HCT116 (cell line): Measurements from ENCODE around the gene ELOVL5. TPM values are rescaled to one million over a fixed set of nuclear protein-coding genes. Genes with fewer than 3 reads are reported as not detected.

Experiments
- ATAC-seq: fragments of 200-7000 bp; cut with Tn5 transposase; 2 replicates; pipeline ENCODE4 v1.9.1; 2020; ENCODE audit warnings: mild to moderate bottlenecking, moderate library complexity
- BruUV-seq: library from RNA; stranded (reverse); fragments of 400-500 nt; replicated peaks from 2 replicates; lab custom pipeline; 2021; lab: Mats Ljungman, UMichigan
- CTCF ChIA-PET: fragments of 300-600 bp; sonication (Branson Sonifier 250); formaldehyde crosslinking; loops from one replicate; lab custom pipeline; 2021; ENCODE audit warnings: antibody characterized with exemption; lab: Charles Lee
- POLR2A ChIA-PET: fragments of 300-600, 350-600 bp; sonication (Branson Sonifier 250); formaldehyde crosslinking; loops from one replicate; lab custom pipeline; 2021; ENCODE audit warnings: antibody characterized with exemption; lab: Charles Lee
- RAD21 ChIA-PET, 2 experiments: fragments of 300-600 bp; sonication (Branson Sonifier 250); formaldehyde crosslinking; loops; one replicate each; lab custom pipeline; 2023; ENCODE audit warnings: low total read pairs in 2 of 2; ENCODE audit not compliant: uncharacterized antibody in 2 of 2, unreplicated experiment in 2 of 2, low non-redundant PET in 1 of 2; lab: Charles Lee
- DNase-seq: peaks from one replicate; pipeline ENCODE4 v3.0.0-alpha.2; 2010; ENCODE audit warnings: low read depth, low spot score
- H2AFZ ChIP-seq: fragments of 200-600 bp; shearing (Covaris generic), sonication (generic); 2 replicates; pipeline ENCODE4 v1.6.1; 2017; ENCODE audit warnings: low read depth, mixed run types, mixed read lengths, antibody characterized with exemption, low read length; ENCODE audit not compliant: poor library complexity, severe bottlenecking
- H3K27ac ChIP-seq: 2 replicates; pipeline ENCODE4 v1.5.1; 2012; ENCODE audit warnings: low read depth, low read length
- H3K27me3 ChIP-seq: fragments of 200-600 bp; sonication (generic); 2 replicates; pipeline ENCODE4 v1.6.1; 2016; ENCODE audit warnings: mixed run types, low read length, mixed read lengths; ENCODE audit not compliant: insufficient read depth
- H3K36me3 ChIP-seq, 2 experiments: fragments of 200-500 bp in 1 of 2; fragments of 200-600 bp in 1 of 2; sonication (Bioruptor generic) in 1 of 2; sonication (generic) in 1 of 2; 2 replicates each; pipeline versions ENCODE4 v1.5.1 to v1.6.1; 2014 to 2016; ENCODE audit warnings: low read length in 2 of 2, inconsistent platforms in 1 of 2, mixed read lengths in 1 of 2, mixed run types in 1 of 2; ENCODE audit not compliant: insufficient read depth in 2 of 2, control insufficient read depth in 1 of 2
- H3K4me1 ChIP-seq, 2 experiments: fragments of 200-600 bp in 1 of 2; sonication (generic) in 1 of 2; 2 replicates each; pipeline versions ENCODE4 v1.5.1 to v1.6.1; 2012 to 2017; ENCODE audit warnings: low read length in 2 of 2, inconsistent platforms in 1 of 2, mild to moderate bottlenecking in 1 of 2, mixed read lengths in 1 of 2, mixed run types in 1 of 2, moderate library complexity in 1 of 2; ENCODE audit not compliant: insufficient read depth in 2 of 2, control insufficient read depth in 1 of 2
- H3K4me2 ChIP-seq: fragments of 200-600 bp; sonication (generic); 2 replicates; pipeline ENCODE4 v1.6.1; 2017; ENCODE audit warnings: mixed run types, low read length, mixed read lengths
- H3K4me3 ChIP-seq, 2 experiments: fragments of 200-600 bp in 1 of 2; sonication (generic) in 1 of 2; replicated peaks in 1 of 2; 2 replicates each; pipeline ENCODE4 v1.5.1; 2011 to 2016; ENCODE audit warnings: low read length in 2 of 2, control low read depth in 1 of 2, low read depth in 1 of 2, mild to moderate bottlenecking in 1 of 2, mixed read lengths in 1 of 2, mixed run types in 1 of 2
- H3K79me2 ChIP-seq: fragments of 200-600 bp; sonication (generic); 2 replicates; pipeline ENCODE4 v1.6.1; 2017; ENCODE audit warnings: mild to moderate bottlenecking, mixed run types, low read length, moderate library complexity, mixed read lengths; ENCODE audit not compliant: insufficient read depth
- H3K9ac ChIP-seq: fragments of 200-600 bp; sonication (generic); 2 replicates; pipeline ENCODE4 v1.6.1; 2016; ENCODE audit warnings: low read length, mixed read lengths
- H3K9me2 ChIP-seq: fragments of 200-600 bp; sonication (generic), shearing (Covaris generic); 2 replicates; pipeline ENCODE4 v1.6.1; 2017; ENCODE audit warnings: mixed run types, mild to moderate bottlenecking, moderate library complexity; ENCODE audit not compliant: insufficient read depth
- H3K9me3 ChIP-seq, 2 experiments: fragments of 200-500 bp in 1 of 2; fragments of 200-600 bp in 1 of 2; sonication (Bioruptor generic) in 1 of 2; sonication (generic) in 1 of 2; 2 replicates each; pipeline ENCODE4 v1.6.1; 2014 to 2017; ENCODE audit warnings: low read length in 2 of 2, mixed read lengths in 2 of 2, inconsistent platforms in 1 of 2, low read depth in 1 of 2, mild to moderate bottlenecking in 1 of 2, mixed run types in 1 of 2, moderate library complexity in 1 of 2; ENCODE audit not compliant: control insufficient read depth in 1 of 2, insufficient read depth in 1 of 2
- H4K20me1 ChIP-seq: fragments of 200-600 bp; sonication (generic), shearing (Covaris generic); 2 replicates; pipeline ENCODE4 v1.6.1; 2017; ENCODE audit warnings: mixed run types, mild to moderate bottlenecking, moderate library complexity; ENCODE audit not compliant: insufficient read depth
- SIN3A ChIP-seq: IDR thresholded peaks from 2 replicates; pipeline ENCODE4 v1.6.1; 2012; ENCODE audit warnings: low read depth
- intact Hi-C: fragments of 100-400 bp; cut with micrococcal nuclease; formaldehyde crosslinking; loops from 2 replicates; pipeline ENCODE4 v1.10.0; 2022
- microRNA-seq: library from miRNA; unstranded; fragments of <30 nt; microRNA quantifications from one replicate; pipeline ENCODE4, GENCODE V29; 2016; ENCODE audit warnings: borderline number of aligned reads
- total RNA-seq: library from RNA; stranded (reverse); gene quantifications from one replicate; pipeline ENCODE4 v1.2.1, GENCODE V29; 2021; ENCODE audit not compliant: unreplicated experiment

Gene ELOVL5
- total RNA-seq, 1 experiment from 2014 or later = 85.3 TPM

DNA sequence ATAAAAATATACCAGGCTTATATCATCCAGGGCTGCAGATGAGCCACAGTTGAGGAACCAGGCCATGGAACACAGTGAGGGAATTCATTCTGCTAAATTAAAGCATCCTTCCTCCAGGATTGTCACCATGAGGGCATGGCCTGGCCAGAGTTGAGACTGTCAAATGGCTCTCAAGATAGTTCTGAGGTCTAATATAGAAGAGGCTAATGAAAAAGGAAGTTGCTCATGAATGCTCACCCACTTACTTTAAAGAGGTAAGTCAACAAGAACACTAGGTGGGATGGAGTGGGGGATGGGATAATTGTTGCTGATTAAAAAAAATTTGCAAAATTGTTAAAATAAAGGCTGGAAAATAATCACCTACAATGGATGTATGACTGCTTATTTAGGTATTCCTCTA, 128.1 kb downstream of the ELOVL5 start:
- H3K4me1 ChIP-seq = no peaks in the 10 kb centered on the region
- no peaks in the 10 kb centered on the region for H4K20me1 ChIP-seq
- intact Hi-C loops = no loop called here
- no peaks in the 10 kb centered on the region for H3K9me2 ChIP-seq
- ChIA-PET POLR2A (no interaction called here), RAD21 (no interaction called here), CTCF (interaction anchor here (0.6 kb wide), 1 partner anchor 32 kb away, joined by 3 read pairs; no protein-coding TSS in a partner anchor)
- H3K9ac ChIP-seq = no peak overlapping the region
- H3K4me3 ChIP-seq = no peak overlapping the region
- H3K9me3 ChIP-seq = no peaks in the 10 kb centered on the region
- H3K79me2 ChIP-seq = no peaks in the 10 kb centered on the region
- no peaks in the 10 kb centered on the region for H3K27me3 ChIP-seq
- ATAC-seq (no peak), DNase-seq (no peak)
- H3K4me2 ChIP-seq = no peak overlapping the region
- BruUV-seq = no TSS peak
- no peak overlapping the region for H3K27ac ChIP-seq
- no peak overlapping the region for H2AFZ ChIP-seq
- no peaks in the 10 kb centered on the region for H3K36me3 ChIP-seq
- TF ChIP-seq SIN3A = no peak

Small RNA genes lying within 50 kb of the gene (microRNA-seq; reads per million reads assigned to microRNA genes)
- gene MIR5685 = not detected

Other genes starting within 250 kb of the ELOVL5 start
- gene GCM1, start 200.1 kb downstream of the ELOVL5 start, total RNA-seq = 0.07 TPM
- gene GCLC, start 196.2 kb upstream of the ELOVL5 start, total RNA-seq = 72.0 TPM